ENCODE results near the gene PRPF31. TPM values are rescaled to one million over a fixed set of nuclear protein-coding genes. Genes with fewer than 3 reads are reported as not detected.

The PRPF31 gene
- total and polyA plus RNA-seq, 2 of the 13 experiments (the other 11 are each of a cell fraction or from before 2014, with no cell fraction given) = 23.8 to 63.8 TPM

GRCh38 chr19:54137699-54138488 is 22.3 kb downstream of the PRPF31 start, which contains the start of gene CNOT3 (continued):
- TF ChIP-seq REST (IDR thresholded peaks at IDR 0.05; ENCODE audit: borderline replicate concordance in 1 of 2, low read depth in 1 of 2, low read length in 2 of 2) = peak in 1 of 2 experiments; percentile 41; a peak in 1 of 4 replicates
- TF ChIP-seq TOPORS (CRISPR knock-in tag; IDR thresholded peaks at IDR 0.05) = peak; percentile 57; the same call in 1 of the 2 replicates
- 0 out of 2 replicates have a peak, but pooled peaks have one; percentile 59 for TF ChIP-seq NRL (CRISPR knock-in tag; IDR thresholded peaks at IDR 0.05; ENCODE audit: borderline replicate concordance)
- no peak for TF ChIP-seq ZNF292 (CRISPR knock-in tag; IDR thresholded peaks at IDR 0.05; ENCODE audit: borderline replicate concordance, low read depth)
- TF ChIP-seq KLF16 (CRISPR knock-in tag; IDR thresholded peaks at IDR 0.05) = peak in 1 of 2 experiments; percentile 37; a peak in 1 of 4 replicates
- TF ChIP-seq PCBP1 (IDR thresholded peaks at IDR 0.05; ENCODE audit: borderline replicate concordance, low read depth, low read length) = peak; percentile 86; the same call in 1 of the 2 replicates
- peak; percentile 29; the same call in 1 of the 2 replicates for TF ChIP-seq TERF1 (CRISPR knock-in tag; IDR thresholded peaks at IDR 0.05)
- no peak for TF ChIP-seq TBP (CRISPR knock-in tag; IDR thresholded peaks at IDR 0.05)
- TF ChIP-seq PTBP1 (IDR thresholded peaks at IDR 0.05; ENCODE audit: low read depth, low read length, poor library complexity, severe bottlenecking) = no peak
- peak; percentile 78 for TF ChIP-seq RBM39 (IDR thresholded peaks at IDR 0.05; ENCODE audit: low read depth, low read length, poor library complexity, severe bottlenecking)
- TF ChIP-seq HMG20A (CRISPR knock-in tag; IDR thresholded peaks at IDR 0.05; ENCODE audit: borderline replicate concordance) = no peak
- no peak for TF ChIP-seq ZFP36L1 (CRISPR knock-in tag; IDR thresholded peaks at IDR 0.05)
- TF ChIP-seq SKIL (CRISPR knock-in tag; IDR thresholded peaks at IDR 0.05; ENCODE audit: borderline replicate concordance) = no peak
- no peak for TF ChIP-seq MLXIP (CRISPR knock-in tag; IDR thresholded peaks at IDR 0.05; ENCODE audit: borderline replicate concordance)
- no peak for TF ChIP-seq ELF3 (CRISPR knock-in tag; IDR thresholded peaks at IDR 0.05)
- TF ChIP-seq REXO4 (CRISPR knock-in tag; IDR thresholded peaks at IDR 0.05; ENCODE audit: borderline replicate concordance) = no peak
- peak; percentile 48; the same call in 1 of the 2 replicates for TF ChIP-seq ISL2 (CRISPR knock-in tag; IDR thresholded peaks at IDR 0.05)
- no peak for TF ChIP-seq IRF2 (CRISPR knock-in tag; IDR thresholded peaks at IDR 0.05)
